GM12878 (cell line): ENCODE data around the gene MTHFS. TPM values are rescaled to one million over a fixed set of nuclear protein-coding genes. Genes with fewer than 3 reads are reported as not detected.

Experiments
- FOXM1 ChIP-seq: IDR thresholded peaks from 2 replicates; pipeline ENCODE4 v1.6.1; 2012; ENCODE audit warnings: low read depth, mild to moderate bottlenecking, inconsistent platforms, low read length, moderate library complexity
- PRDM15 ChIP-seq: fragments of 450-650 bp; formaldehyde crosslinking; IDR thresholded peaks from 2 replicates; pipeline ENCODE4 v1.4.0; 2020; ENCODE audit warnings: mild to moderate bottlenecking, moderate library complexity
- SKIL ChIP-seq: fragments of 450-650 bp; IDR thresholded peaks from 2 replicates; pipeline ENCODE4 v1.6.1; 2017; ENCODE audit warnings: mild to moderate bottlenecking, low read depth, inconsistent platforms; ENCODE audit not compliant: poor library complexity, severe bottlenecking
- ZNF592 ChIP-seq: fragments of 450-650 bp; IDR thresholded peaks from 2 replicates; pipeline ENCODE4 v1.6.1; 2017; ENCODE audit warnings: mild to moderate bottlenecking, moderate library complexity
- polyA plus RNA-seq, 11 experiments: library from polyadenylated mRNA; depleted of rRNA in 4 of 11; unstranded in 6 of 11; stranded (reverse) in 5 of 11; fragments of >200 nt; fragmentation: Nextera tagmentation in 4 of 11; fragmentation: Illumina TruSeq in 1 of 11; extraction: Ambion mirVana in 4 of 11; extraction: Trizol in 1 of 11; gene quantifications; 1 replicate in 1 of 11; 2 replicates in 10 of 11; pipeline versions ENCODE4 v1.2.1 to v1.2.3, GENCODE V29; 2011 to 2016; ENCODE audit warnings: inconsistent platforms in 2 of 11, missing spikeins in 2 of 11, low read depth in 1 of 11
- total RNA-seq, 4 experiments: library from RNA; depleted of rRNA in 3 of 4; stranded (reverse); fragments of >200 nt in 3 of 4; fragmentation: Illumina TruSeq in 1 of 4; extraction: Trizol in 1 of 4; gene quantifications; 2 replicates each; pipeline versions ENCODE4 v1.2.1 to v1.2.3, GENCODE V29; 2013 to 2021

Gene MTHFS
- total and polyA plus RNA-seq, 10 of the 15 experiments (the other 5 are each of a cell fraction or from before 2014, with no cell fraction given): 14.0 to 81.9 (median 31.8) TPM

GRCh38 chr15:79884204-79884596 is 12.6 kb downstream of the MTHFS start (continued):
- TF ChIP-seq PRDM15 (CRISPR knock-in tag) (no peak), ZNF592 (no peak), FOXM1 (no peak), SKIL (no peak)
